HFFc6 (cell line): ENCODE data around the gene CHRNA4. TPM values are rescaled to one million over a fixed set of nuclear protein-coding genes. Genes with fewer than 3 reads are reported as not detected.

Experiments
- DNase-seq: peaks from one replicate; pipeline ENCODE4 v3.0.0-alpha.2; 2018
- H3K27ac Mint-ChIP-seq: 2 replicates; pipeline ENCODE4 v1.8.0; 2020; ENCODE audit warnings: mild to moderate bottlenecking, mixed read lengths
- H3K27me3 Mint-ChIP-seq: 2 replicates; pipeline ENCODE4 v1.8.0; 2021; ENCODE audit warnings: mild to moderate bottlenecking, moderate library complexity, mixed read lengths; ENCODE audit not compliant: insufficient read depth
- H3K36me3 Mint-ChIP-seq: 2 replicates; pipeline ENCODE4 v1.8.0; 2021; ENCODE audit warnings: low read depth, mixed read lengths
- H3K4me1 Mint-ChIP-seq: 2 replicates; pipeline ENCODE4 v1.8.0; 2020; ENCODE audit warnings: low read depth, mixed read lengths
- H3K4me3 Mint-ChIP-seq: 2 replicates; pipeline ENCODE4 v1.8.0; 2020; ENCODE audit warnings: mild to moderate bottlenecking, moderate library complexity, mixed read lengths
- H3K9me3 Mint-ChIP-seq: 2 replicates; pipeline ENCODE4 v1.8.0; 2020; ENCODE audit warnings: mild to moderate bottlenecking, mixed read lengths
- total RNA-seq, 6 experiments: library from RNA; stranded (reverse); fragmentation: NEBNext Ultra II Directional; extraction: Animal tissue kit (Norgen Biotek cat#: 25700); gene quantifications; 2 replicates in 1 of 6; 3 replicates in 5 of 6; pipeline ENCODE4 v1.2.3, GENCODE V29; 2021
- TF ChIP-seq, protein P1 (sequence below): fragments of 200-600 bp; sonication (generic); IDR thresholded peaks from 2 replicates; pipeline ENCODE4 v1.5.0; 2021; ENCODE audit warnings: antibody characterized with exemption, mild to moderate bottlenecking

CHRNA4 gene
- total RNA-seq, 6 experiments from 2014 or later, result not detected

DNA sequence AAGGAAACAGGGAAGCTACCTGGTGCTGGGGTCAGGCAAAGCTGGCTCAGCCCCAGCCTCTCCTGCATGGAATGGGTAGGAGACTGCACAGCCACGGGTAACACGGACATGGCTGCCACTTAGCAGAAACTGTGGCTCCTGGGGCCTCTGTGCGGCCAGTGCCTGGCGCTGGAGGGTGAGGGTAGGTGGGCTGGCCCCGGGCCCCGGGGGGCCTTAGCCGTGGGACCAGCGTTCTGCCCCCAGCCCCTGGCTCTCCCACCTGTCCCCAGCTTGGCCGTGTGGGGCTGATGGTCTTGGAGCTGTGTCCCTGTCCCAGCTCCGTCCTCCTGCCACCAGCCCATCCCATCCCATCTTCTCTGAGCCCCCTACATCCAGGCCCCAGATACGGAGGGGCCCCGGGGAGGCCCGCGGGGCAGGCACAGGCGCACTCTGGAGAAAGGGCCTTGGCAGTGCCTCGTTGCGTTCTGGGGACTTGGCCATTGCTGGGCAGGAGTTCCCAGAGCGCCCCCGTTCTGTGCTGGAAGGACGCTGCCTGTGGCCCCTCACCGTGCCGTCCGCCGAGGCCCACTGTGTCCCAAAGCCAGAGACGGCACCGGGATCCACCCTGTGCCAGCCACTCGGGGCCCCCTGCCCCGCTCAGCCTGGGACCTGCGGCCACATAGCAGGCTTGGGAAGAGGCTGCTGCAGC, 12.2 kb downstream of the CHRNA4 start:
- peaks cover 7% of the 10 kb centered on the region for H3K27me3 Mint-ChIP-seq
- H3K27ac Mint-ChIP-seq, result no peak overlapping the region
- peaks cover 7% of the 10 kb centered on the region for H3K36me3 Mint-ChIP-seq
- DNase-seq, result no peak
- TF ChIP-seq, protein P1, sequence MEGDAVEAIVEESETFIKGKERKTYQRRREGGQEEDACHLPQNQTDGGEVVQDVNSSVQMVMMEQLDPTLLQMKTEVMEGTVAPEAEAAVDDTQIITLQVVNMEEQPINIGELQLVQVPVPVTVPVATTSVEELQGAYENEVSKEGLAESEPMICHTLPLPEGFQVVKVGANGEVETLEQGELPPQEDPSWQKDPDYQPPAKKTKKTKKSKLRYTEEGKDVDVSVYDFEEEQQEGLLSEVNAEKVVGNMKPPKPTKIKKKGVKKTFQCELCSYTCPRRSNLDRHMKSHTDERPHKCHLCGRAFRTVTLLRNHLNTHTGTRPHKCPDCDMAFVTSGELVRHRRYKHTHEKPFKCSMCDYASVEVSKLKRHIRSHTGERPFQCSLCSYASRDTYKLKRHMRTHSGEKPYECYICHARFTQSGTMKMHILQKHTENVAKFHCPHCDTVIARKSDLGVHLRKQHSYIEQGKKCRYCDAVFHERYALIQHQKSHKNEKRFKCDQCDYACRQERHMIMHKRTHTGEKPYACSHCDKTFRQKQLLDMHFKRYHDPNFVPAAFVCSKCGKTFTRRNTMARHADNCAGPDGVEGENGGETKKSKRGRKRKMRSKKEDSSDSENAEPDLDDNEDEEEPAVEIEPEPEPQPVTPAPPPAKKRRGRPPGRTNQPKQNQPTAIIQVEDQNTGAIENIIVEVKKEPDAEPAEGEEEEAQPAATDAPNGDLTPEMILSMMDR, result no peak
- H3K4me3 Mint-ChIP-seq, result no peak overlapping the region
- peaks cover 19% of the 10 kb centered on the region for H3K9me3 Mint-ChIP-seq
- H3K4me1 Mint-ChIP-seq, result no peaks in the 10 kb centered on the region

DNA sequence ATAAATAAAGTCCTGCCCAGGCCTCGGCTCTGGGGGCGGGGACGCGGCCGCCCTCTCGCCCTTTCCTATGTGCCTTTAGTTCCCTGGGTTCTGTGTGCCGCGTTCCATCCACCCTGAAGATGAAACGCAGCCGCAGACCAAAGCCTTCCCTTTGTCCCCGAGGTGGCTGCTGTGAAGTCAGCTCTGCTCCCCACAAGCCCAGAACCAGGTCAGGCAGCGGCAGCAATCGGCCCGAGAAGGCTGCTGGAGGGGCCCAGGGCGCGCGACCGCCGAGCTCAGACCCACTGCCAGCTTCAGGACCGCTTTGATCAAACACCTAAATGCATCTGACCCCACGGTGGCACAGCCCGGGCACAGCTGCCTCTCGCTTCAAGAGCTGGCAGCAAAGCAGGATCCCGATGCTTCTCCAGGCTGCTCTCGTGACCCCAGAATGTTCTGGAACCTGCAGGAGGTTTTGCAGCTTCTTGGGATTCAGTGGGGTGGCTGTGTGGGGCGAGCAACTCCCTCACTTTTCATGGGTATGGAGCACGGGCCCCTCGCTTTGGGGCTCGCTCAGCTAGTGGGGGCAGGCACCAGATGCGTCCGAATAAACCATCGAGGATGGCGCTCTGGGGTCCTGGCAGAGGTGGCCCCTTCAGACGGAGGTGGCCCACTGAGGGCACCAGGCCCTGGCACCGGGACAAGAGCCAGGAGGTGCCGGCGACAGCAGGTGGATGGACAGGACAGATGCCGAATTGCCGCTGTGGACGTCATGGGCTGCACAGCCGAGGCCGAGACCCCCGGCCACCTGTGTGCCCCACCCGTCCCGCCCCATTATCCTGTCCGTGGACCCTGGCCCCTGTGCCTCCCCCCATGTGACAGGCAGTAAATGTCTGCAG, 13.0 kb downstream of the CHRNA4 start:
- H3K4me3 Mint-ChIP-seq, result no peak overlapping the region
- peaks cover 11% of the 10 kb centered on the region for H3K27me3 Mint-ChIP-seq
- peaks cover 7% of the 10 kb centered on the region for H3K36me3 Mint-ChIP-seq
- peaks cover 19% of the 10 kb centered on the region for H3K9me3 Mint-ChIP-seq
- H3K27ac Mint-ChIP-seq, result no peak overlapping the region
- TF ChIP-seq, protein P1, result no peak
- no peaks in the 10 kb centered on the region for H3K4me1 Mint-ChIP-seq
- DNase-seq, result no peak

DNA sequence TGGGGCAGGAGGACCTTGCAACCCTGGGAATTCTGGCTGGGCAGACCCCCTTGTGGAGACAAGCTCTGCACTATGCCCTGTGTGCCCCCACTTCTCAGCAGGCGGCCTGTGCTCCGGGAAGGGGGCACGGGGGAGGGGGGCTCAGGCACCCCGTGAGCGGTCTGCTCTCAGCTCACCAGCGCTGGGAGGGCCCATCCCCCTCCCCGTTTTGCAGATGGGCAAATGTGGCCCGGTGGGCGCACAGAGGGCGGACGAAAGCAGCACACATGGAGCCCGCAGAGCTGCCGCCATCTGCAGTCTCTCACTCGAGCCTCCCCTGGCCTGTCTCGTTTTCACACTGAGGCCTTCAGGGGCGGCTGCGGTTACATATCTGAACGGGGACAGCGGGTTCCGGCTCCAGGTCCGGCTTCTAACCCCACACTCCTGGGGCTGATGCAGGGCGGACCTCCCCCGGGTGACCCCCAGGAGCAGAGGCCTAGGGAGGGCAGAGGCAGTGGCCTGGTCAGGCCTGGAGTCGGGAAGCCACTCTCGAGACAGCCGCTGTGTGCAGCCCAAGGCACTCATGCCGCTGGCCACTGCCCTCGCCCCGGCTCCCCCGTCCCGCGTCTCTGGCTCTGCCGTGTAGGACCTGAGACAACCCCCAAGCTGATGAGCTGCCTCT, 13.9 kb downstream of the CHRNA4 start:
- Mint-ChIP-seq H3K4me3 (no peak overlapping the region), H3K9me3 (peaks cover 16% of the 10 kb centered on the region), H3K27ac (no peak overlapping the region), H3K36me3 (peaks cover 7% of the 10 kb centered on the region), H3K27me3 (peaks cover 11% of the 10 kb centered on the region), H3K4me1 (no peaks in the 10 kb centered on the region)
- no peak for DNase-seq
- TF ChIP-seq, protein P1, result no peak

DNA sequence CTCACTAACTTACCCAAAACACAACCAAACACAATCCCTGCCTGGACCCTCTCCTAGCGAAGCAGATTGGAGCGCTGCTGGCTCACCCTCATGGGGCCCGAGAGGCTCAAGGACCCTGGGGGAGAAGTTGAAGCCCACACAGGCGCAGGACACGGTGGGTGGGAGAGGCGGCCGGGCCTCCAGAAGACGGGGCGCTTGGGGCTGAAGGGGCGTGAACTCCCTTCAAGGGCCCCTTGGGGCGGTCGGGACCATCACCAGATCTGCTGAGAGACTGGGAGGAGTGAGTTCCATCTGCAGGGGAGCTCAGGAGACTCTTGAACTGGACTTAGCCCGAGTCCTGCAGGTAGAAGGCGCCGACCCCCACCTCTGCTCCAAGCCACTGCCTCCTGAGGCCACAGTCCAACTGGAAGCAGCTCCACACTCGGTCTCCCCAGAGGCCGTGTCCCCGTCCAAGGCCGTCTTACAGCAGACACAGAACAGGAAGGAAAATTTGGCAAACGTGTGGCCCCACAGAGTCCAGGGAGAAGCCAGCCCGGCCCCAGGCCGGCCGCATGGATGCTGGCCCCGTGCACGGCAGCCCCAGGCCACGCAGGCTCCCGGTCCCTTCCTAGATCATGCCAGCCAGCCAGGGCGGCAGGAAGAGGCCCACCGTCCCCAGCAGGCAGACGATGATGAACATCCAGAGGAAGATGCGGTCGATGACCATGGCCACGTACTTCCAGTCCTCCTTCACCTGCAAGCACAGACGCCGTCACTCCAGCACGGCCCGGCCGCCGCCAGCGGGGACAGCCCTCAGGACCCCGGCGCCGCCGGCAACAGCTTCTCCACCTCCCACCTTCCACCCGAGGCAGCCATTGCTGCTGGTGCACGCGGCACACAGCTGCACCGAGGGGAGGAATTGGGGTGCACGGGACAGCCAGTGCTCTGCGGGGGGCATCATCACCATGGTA, 14.7 kb downstream of the CHRNA4 start:
- Mint-ChIP-seq H3K4me1 (no peaks in the 10 kb centered on the region), H3K4me3 (no peak overlapping the region), H3K27me3 (peaks cover 14% of the 10 kb centered on the region), H3K27ac (no peak overlapping the region), H3K36me3 (peaks cover 7% of the 10 kb centered on the region), H3K9me3 (peaks cover 18% of the 10 kb centered on the region)
- TF ChIP-seq, protein P1, result no peak
- DNase-seq, result no peak
